Parathyroid adenoma (tissue), 2 donors: ENCODE results near the gene PLCXD1.
"Not testable (repeated sequence)": the region's sequence is repeated elsewhere in the genome, so short reads cannot be mapped to it uniquely, and the experiment has no call there.

ENCODE experiments used
- H2AFZ ChIP-seq: fragments of 300-600 bp; sonication (generic); one replicate; pipeline ENCODE4 v1.7.0; 2017; ENCODE audit warnings: antibody characterized with exemption, mild to moderate bottlenecking
- H3K27ac ChIP-seq: fragments of 300-600 bp; sonication (generic); one replicate; pipeline ENCODE4 v1.7.0; 2017
- H3K27me3 ChIP-seq: fragments of 300-600 bp; sonication (generic); one replicate; pipeline ENCODE4 v1.7.0; 2017; ENCODE audit warnings: low read length; ENCODE audit not compliant: control insufficient read depth, insufficient read depth
- H3K36me3 ChIP-seq: fragments of 300-600 bp; sonication (generic); one replicate; pipeline ENCODE4 v1.7.0; 2017; ENCODE audit warnings: low read length; ENCODE audit not compliant: control insufficient read depth, insufficient read depth
- H3K4me1 ChIP-seq: fragments of 300-600 bp; sonication (generic); one replicate; pipeline ENCODE4 v1.7.0; 2017; ENCODE audit warnings: control low read depth
- H3K4me2 ChIP-seq: fragments of 300-600 bp; sonication (generic); one replicate; pipeline ENCODE4 v1.7.0; 2017; ENCODE audit warnings: low read length
- H3K4me3 ChIP-seq: fragments of 300-600 bp; sonication (generic); one replicate; pipeline ENCODE4 v1.7.0; 2017; ENCODE audit warnings: low read depth, low read length
- H3K79me2 ChIP-seq: fragments of 300-600 bp; sonication (generic); one replicate; pipeline ENCODE4 v1.7.0; 2017; ENCODE audit warnings: control low read depth
- H3K9ac ChIP-seq: fragments of 300-600 bp; sonication (generic); one replicate; pipeline ENCODE4 v1.7.0; 2017; ENCODE audit warnings: mild to moderate bottlenecking
- H3K9me3 ChIP-seq: fragments of 300-600 bp; sonication (generic); one replicate; pipeline ENCODE4 v1.7.0; 2017; ENCODE audit warnings: low read length; ENCODE audit not compliant: control insufficient read depth
- CTCF ChIP-seq: fragments of 300-600 bp; sonication (generic); IDR thresholded peaks from one replicate; pipeline ENCODE4 v1.7.0; 2017; ENCODE audit warnings: antibody characterized with exemption, mild to moderate bottlenecking
- donor health status: primary hyperparathyroidism.

Gene PLCXD1

GRCh38 chrX:298993-299392 is 17.8 kb downstream of the PLCXD1 start:
- no peaks in the 10 kb centered on the region for H3K79me2 ChIP-seq
- no peak overlapping the region for H3K4me3 ChIP-seq
- no peak overlapping the region for H3K9ac ChIP-seq
- H3K27ac ChIP-seq = no peak overlapping the region
- no peak for TF ChIP-seq CTCF
- H3K27me3 ChIP-seq = no peaks in the 10 kb centered on the region
- no peak overlapping the region for H3K4me2 ChIP-seq
- H3K9me3 ChIP-seq = no peaks in the 10 kb centered on the region
- H3K4me1 ChIP-seq = no peaks in the 10 kb centered on the region
- H2AFZ ChIP-seq = no peak overlapping the region
- H3K36me3 ChIP-seq = no peaks in the 10 kb centered on the region

GRCh38 chrX:300334-300733 is 19.2 kb downstream of the PLCXD1 start:
- Histone ChIP-seq H3K4me2 (no peak overlapping the region), H3K27ac (no peak overlapping the region), H2AFZ (no peak overlapping the region), H3K4me1 (no peaks in the 10 kb centered on the region), H3K9ac (no peak overlapping the region), H3K9me3 (no peaks in the 10 kb centered on the region), H3K27me3 (no peaks in the 10 kb centered on the region), H3K79me2 (no peaks in the 10 kb centered on the region), H3K4me3 (no peak overlapping the region), H3K36me3 (no peaks in the 10 kb centered on the region)
- TF ChIP-seq CTCF = no peak

GRCh38 chrX:302975-303374 is 21.8 kb downstream of the PLCXD1 start:
- no peaks in the 10 kb centered on the region for H3K79me2 ChIP-seq
- H3K4me1 ChIP-seq = no peaks in the 10 kb centered on the region
- H3K36me3 ChIP-seq = no peaks in the 10 kb centered on the region
- H3K9me3 ChIP-seq = no peaks in the 10 kb centered on the region
- H3K4me3 ChIP-seq = no peak overlapping the region
- no peak for TF ChIP-seq CTCF
- no peak overlapping the region for H3K27ac ChIP-seq
- H3K9ac ChIP-seq = no peak overlapping the region
- H2AFZ ChIP-seq = no peak overlapping the region
- H3K4me2 ChIP-seq = no peak overlapping the region
- H3K27me3 ChIP-seq = no peaks in the 10 kb centered on the region

- H3K27ac ChIP-seq, H3K36me3 ChIP-seq, H2AFZ ChIP-seq, H3K9me3 ChIP-seq, H3K4me3 ChIP-seq, H3K4me1 ChIP-seq, H3K79me2 ChIP-seq, H3K9ac ChIP-seq, H3K4me2 ChIP-seq, H3K27me3 ChIP-seq: not testable (repeated sequence)
Observed at GRCh38 chrX:305781-306613, 24.8 kb downstream of the PLCXD1 start.

GRCh38 chrX:306614-307251 is 25.6 kb downstream of the PLCXD1 start:
- not testable (repeated sequence) for H3K4me2 ChIP-seq, H2AFZ ChIP-seq, H3K27me3 ChIP-seq, H3K36me3 ChIP-seq, H3K4me1 ChIP-seq, H3K4me3 ChIP-seq, H3K9me3 ChIP-seq, H3K79me2 ChIP-seq, H3K9ac ChIP-seq, H3K27ac ChIP-seq
